Lower leg skin (tissue), 4 donors: ENCODE measurements around the gene POSTN. TPM values are rescaled to one million over a fixed set of nuclear protein-coding genes. Genes with fewer than 3 reads are reported as not detected.

Experiments
- DNase-seq, 2 donors: peaks; one replicate each; pipeline ENCODE4 v3.0.0-alpha.2; 2019; ENCODE audit warnings: low spot score in 2 of 2
- H3K4me3 ChIP-seq: fragments of 200-600 bp; sonication (generic); 2 replicates; pipeline ENCODE4 v1.5.1; 2017; ENCODE audit warnings: mild to moderate bottlenecking, low read depth; ENCODE audit not compliant: poor library complexity, severe bottlenecking
- POLR2A ChIP-seq, 2 donors: fragments of 450-650 bp; IDR thresholded peaks; one replicate each; pipeline ENCODE4 v1.6.1; 2016 to 2017; ENCODE audit warnings: antibody characterized with exemption in 2 of 2, mild to moderate bottlenecking in 1 of 2, moderate library complexity in 1 of 2
- WGBS, 2 donors: methylation state at CpG; one replicate each; pipeline ENCODE4 v1.1.5; 2018; 5-methylcytosine and 5-hydroxymethylcytosine counted together
- intact Hi-C: fragments of 100-400 bp; cut with DNase I; formaldehyde crosslinking; loops from one replicate; pipeline ENCODE4 v1.15.0; 2023; ENCODE audit warnings: low total_unique reads
- total RNA-seq, 4 donors: library from RNA; depleted of rRNA; stranded (reverse); fragments of >200 nt; gene quantifications; one replicate each; pipeline ENCODE4 v1.1.0, GENCODE V29; 2016
- TF ChIP-seq, protein P1 (sequence below), 3 donors: fragments of 450-650 bp; IDR thresholded peaks; one replicate each; pipeline ENCODE4 v1.5.1; 2016; ENCODE audit warnings: antibody characterized with exemption in 3 of 3, mild to moderate bottlenecking in 3 of 3, moderate library complexity in 2 of 3

Gene POSTN
- total RNA-seq, 4 donors from 2014 or later: 113 to 153 (median 138) TPM

DNA sequence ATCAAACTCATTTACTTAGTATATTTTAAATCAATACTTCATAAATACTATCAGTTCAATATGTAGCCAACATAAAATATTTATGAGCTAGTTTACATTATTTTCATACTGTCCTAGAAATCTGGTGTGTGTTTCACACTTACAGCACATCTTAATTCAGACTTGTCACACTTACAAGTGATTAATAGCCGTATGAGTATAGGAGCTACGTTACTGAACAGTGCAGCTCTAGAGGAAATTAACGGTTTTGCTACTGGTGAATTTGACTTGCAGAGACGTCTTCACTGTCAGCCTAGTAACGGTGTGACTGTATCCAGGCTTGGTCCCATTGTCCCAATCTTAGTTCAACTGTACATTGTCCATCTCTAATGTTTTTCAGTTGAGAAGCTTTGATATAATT lies 33.7 kb upstream of the POSTN start:
- TF ChIP-seq POLR2A (IDR thresholded peaks at IDR 0.05): no peak
- TF ChIP-seq, protein P1, sequence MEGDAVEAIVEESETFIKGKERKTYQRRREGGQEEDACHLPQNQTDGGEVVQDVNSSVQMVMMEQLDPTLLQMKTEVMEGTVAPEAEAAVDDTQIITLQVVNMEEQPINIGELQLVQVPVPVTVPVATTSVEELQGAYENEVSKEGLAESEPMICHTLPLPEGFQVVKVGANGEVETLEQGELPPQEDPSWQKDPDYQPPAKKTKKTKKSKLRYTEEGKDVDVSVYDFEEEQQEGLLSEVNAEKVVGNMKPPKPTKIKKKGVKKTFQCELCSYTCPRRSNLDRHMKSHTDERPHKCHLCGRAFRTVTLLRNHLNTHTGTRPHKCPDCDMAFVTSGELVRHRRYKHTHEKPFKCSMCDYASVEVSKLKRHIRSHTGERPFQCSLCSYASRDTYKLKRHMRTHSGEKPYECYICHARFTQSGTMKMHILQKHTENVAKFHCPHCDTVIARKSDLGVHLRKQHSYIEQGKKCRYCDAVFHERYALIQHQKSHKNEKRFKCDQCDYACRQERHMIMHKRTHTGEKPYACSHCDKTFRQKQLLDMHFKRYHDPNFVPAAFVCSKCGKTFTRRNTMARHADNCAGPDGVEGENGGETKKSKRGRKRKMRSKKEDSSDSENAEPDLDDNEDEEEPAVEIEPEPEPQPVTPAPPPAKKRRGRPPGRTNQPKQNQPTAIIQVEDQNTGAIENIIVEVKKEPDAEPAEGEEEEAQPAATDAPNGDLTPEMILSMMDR (IDR thresholded peaks at IDR 0.05): no peak
- DNase-seq: no peak
- intact Hi-C loops: no loop called here
- 51 to 61% methylated on average over 5 of the region's 5 CpGs for WGBS, 2 donors
- H3K4me3 ChIP-seq: no peak overlapping the region

DNA sequence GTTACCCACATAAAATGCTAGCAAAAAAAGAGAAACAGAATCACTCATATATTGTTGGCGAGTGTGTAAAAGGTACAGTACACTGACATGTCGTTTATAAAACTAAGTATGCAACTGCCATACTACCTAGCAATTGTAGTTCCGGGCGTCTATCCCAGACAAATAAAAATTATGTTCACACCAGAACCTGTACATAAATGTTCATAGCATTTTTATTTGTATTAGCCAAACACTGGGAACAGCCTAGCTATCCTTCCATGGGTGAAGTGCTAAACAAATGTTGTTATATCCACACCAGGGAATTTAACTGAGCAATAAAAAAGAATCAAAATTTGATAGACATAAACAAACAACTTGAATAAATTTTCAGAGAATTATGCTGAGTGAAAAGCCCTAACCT lies 28.9 kb upstream of the POSTN start:
- WGBS, 2 donors: 63 to 71% methylated on average over 4 of the region's 4 CpGs
- DNase-seq: no peak

DNA sequence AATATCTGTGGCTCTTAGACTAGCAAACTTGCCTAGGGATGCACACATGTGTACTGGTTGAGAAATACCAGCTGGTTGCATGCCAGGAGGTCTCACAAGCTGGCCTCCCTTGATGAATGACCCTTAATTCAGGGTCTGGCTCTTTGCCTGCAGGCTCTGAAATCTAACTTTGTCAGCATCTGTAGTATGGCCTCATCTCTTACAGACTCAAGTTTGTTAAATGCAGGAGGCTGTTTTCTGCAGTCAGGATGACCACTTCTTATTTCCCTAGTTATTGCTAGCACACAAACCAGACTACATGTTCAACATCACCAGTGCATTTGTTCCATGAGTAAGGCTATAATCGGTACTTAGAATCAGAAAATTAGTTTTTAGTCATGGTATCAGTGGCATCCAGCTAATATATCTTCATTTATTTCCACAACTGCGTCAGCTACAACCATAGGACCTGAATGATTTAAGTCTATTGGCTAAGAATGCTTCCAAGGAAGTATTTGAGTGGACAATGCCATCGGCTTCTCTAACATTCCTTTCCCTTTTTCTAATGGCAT lies 23.3 kb upstream of the POSTN start:
- WGBS, 2 donors: 72 to 78% methylated on average over 3 of the region's 3 CpGs
- TF ChIP-seq, protein P1 (IDR thresholded peaks at IDR 0.05): no peak
- TF ChIP-seq POLR2A (IDR thresholded peaks at IDR 0.05): no peak
- H3K4me3 ChIP-seq: no peak overlapping the region
- no peak for DNase-seq
- intact Hi-C loops: no loop called here

More for the DNA sequence above, 28.9 kb upstream of the POSTN start:
- no peak overlapping the region for H3K4me3 ChIP-seq
- no peak for TF ChIP-seq POLR2A (IDR thresholded peaks at IDR 0.05)
- TF ChIP-seq, protein P1 (IDR thresholded peaks at IDR 0.05): no peak
- intact Hi-C loops: no loop called here

DNA sequence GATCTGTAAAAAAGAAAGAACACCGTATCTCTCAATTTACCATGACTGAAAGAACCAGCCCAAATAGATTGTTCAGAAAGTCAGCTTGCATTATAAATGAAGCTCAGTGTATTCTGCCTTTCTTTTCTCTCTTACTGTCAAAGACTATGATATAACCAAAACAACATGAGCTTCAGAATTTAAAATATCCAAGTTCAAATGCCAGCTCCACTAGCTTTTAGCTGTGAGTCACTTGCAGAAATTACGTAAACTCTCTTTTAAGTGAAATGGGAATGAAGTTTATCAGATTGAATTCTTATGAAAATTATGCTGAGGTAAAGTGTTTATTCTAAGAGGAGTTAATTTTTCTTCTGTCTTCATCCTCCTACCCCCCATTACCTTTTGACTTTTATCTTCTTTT lies 20.0 kb upstream of the POSTN start:
- H3K4me3 ChIP-seq: no peak overlapping the region
- TF ChIP-seq, protein P1 (IDR thresholded peaks at IDR 0.05): no peak
- TF ChIP-seq POLR2A (IDR thresholded peaks at IDR 0.05): no peak
- 46 to 55% methylated on average over 2 of the region's 2 CpGs for WGBS, 2 donors
- DNase-seq: no peak
- intact Hi-C loops: no loop called here

DNA sequence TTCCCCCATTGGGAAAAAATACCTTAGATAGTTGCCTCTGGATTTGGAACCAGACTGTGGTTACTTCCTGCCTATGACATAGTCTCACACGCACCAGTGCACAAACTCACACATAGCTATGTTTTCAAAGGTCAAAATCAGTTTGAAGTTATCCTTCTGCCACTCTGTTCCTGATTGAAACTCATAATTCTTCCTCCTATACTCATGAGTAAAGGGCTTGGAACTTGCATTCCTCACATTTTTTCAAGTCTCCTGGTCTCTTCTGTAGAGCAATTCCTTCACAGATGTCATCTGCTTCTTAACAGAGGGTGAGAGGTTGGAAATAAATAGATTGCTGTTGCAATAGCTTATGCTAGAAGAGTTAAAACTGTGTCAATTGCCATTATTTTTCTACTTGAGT lies 18.6 kb upstream of the POSTN start:
- no peak overlapping the region for H3K4me3 ChIP-seq
- DNase-seq: no peak
- intact Hi-C loops: no loop called here
- TF ChIP-seq, protein P1 (IDR thresholded peaks at IDR 0.05): no peak
- TF ChIP-seq POLR2A (IDR thresholded peaks at IDR 0.05): no peak
- 67 to 87% methylated on average over 1 of the region's 1 CpG for WGBS, 2 donors

DNA sequence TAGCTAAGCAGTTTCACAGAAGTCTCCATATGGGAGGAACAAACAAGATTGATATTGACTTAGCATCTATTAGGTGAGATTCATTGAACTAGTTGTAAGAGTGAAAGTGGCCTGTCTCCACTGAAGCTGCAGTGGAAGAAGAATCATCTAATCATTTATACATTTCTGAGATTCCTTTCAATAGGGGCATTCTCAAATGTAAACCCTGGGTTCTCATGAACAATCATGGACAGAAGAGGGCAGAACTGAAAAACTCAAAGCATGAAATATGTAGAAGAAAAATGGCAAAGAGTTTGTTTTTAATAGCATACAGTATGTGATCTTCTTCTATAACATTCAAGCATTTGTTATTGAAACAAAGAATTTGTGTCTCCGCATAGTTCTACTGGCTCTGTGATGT lies 17.6 kb upstream of the POSTN start:
- no peak for DNase-seq
- TF ChIP-seq POLR2A (IDR thresholded peaks at IDR 0.05): no peak
- TF ChIP-seq, protein P1 (IDR thresholded peaks at IDR 0.05): no peak
- H3K4me3 ChIP-seq: no peak overlapping the region
- 93 to 94% methylated on average over 1 of the region's 1 CpG for WGBS, 2 donors
- intact Hi-C loops: no loop called here
